Right lobe of liver (tissue), 4 donors: ENCODE measurements around the gene DES.

Source experiments
- POLR2A ChIP-seq: fragments of 450-650 bp; IDR thresholded peaks from one replicate; pipeline ENCODE4 v1.6.1; 2017; ENCODE audit warnings: antibody characterized with exemption, mild to moderate bottlenecking
- TF ChIP-seq, protein P1 (sequence below), 4 donors: fragments of 200-600 bp in 3 of 4; fragments of 450-650 bp in 1 of 4; IDR thresholded peaks; one replicate each; pipeline versions ENCODE4 v1.5.1 to v1.8.0; 2016 to 2022; ENCODE audit warnings: antibody characterized with exemption in 4 of 4, mild to moderate bottlenecking in 2 of 4
- donor health status: DM: no; HTN: no; CAD: no.
- donor health status: DM: no; HTN: no; CAD: no.
- donor health status: DM: no; HTN: yes; CAD: no.

DNA sequence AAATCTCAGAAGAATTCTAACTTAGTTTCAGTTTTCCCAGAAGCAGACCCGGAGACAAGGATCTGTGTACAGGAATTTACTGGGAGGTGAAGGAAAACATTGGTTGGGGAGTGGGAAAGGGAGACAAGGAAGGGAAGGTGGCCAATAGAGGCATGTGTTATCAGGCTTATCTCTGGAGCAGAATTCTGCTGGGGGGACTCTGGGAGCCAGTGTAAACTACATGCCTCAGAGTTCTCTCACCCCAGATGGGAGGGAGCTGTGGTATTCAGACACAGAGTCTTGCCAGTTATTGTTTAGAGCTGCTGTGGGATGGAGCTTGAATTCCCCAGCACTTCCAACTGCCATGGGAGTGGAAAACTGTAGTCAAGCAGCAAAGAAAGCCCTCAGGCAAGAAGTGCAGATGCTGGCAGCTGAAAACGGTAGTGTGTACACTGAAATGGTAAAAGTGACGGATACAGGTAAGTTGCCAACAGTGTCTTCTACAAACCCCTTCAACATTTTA is 49.4 kb upstream of the DES start:
- TF ChIP-seq, protein P1, sequence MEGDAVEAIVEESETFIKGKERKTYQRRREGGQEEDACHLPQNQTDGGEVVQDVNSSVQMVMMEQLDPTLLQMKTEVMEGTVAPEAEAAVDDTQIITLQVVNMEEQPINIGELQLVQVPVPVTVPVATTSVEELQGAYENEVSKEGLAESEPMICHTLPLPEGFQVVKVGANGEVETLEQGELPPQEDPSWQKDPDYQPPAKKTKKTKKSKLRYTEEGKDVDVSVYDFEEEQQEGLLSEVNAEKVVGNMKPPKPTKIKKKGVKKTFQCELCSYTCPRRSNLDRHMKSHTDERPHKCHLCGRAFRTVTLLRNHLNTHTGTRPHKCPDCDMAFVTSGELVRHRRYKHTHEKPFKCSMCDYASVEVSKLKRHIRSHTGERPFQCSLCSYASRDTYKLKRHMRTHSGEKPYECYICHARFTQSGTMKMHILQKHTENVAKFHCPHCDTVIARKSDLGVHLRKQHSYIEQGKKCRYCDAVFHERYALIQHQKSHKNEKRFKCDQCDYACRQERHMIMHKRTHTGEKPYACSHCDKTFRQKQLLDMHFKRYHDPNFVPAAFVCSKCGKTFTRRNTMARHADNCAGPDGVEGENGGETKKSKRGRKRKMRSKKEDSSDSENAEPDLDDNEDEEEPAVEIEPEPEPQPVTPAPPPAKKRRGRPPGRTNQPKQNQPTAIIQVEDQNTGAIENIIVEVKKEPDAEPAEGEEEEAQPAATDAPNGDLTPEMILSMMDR (IDR thresholded peaks at IDR 0.05), result no peak
- no peak for TF ChIP-seq POLR2A
